Ishikawa (cell line): ENCODE measurements around the gene HECTD2.

ENCODE experiments used
- CEBPB ChIP-seq: IDR thresholded peaks from 2 replicates; pipeline ENCODE4 v1.6.1; 2012
- CREB1 ChIP-seq: IDR thresholded peaks from 2 replicates; pipeline ENCODE4 v1.6.1; 2012; ENCODE audit warnings: low read depth
- EGR1 ChIP-seq: IDR thresholded peaks from 2 replicates; pipeline ENCODE4 v1.6.1; 2012
- EP300 ChIP-seq: IDR thresholded peaks from 2 replicates; pipeline ENCODE4 v1.6.1; 2012; ENCODE audit warnings: borderline replicate concordance
- FOXM1 ChIP-seq: IDR thresholded peaks from 2 replicates; pipeline ENCODE4 v1.6.1; 2012; ENCODE audit warnings: low read depth, borderline replicate concordance
- MAX ChIP-seq: IDR thresholded peaks from 2 replicates; pipeline ENCODE4 v1.6.1; 2012
- NFIC ChIP-seq: IDR thresholded peaks from 2 replicates; pipeline ENCODE4 v1.6.1; 2012
- RAD21 ChIP-seq: IDR thresholded peaks from 2 replicates; pipeline ENCODE4 v1.6.1; 2012; ENCODE audit warnings: low read depth
- REST ChIP-seq: IDR thresholded peaks from 2 replicates; pipeline ENCODE4 v1.6.1; 2012; ENCODE audit warnings: low read depth, mild to moderate bottlenecking
- TAF1 ChIP-seq: IDR thresholded peaks from 2 replicates; pipeline ENCODE4 v1.6.1; 2012; ENCODE audit warnings: low read depth, mild to moderate bottlenecking
- TCF12 ChIP-seq: IDR thresholded peaks from 2 replicates; pipeline ENCODE4 v1.6.1; 2012; ENCODE audit warnings: low read depth
- TEAD4 ChIP-seq: IDR thresholded peaks from 2 replicates; pipeline ENCODE4 v1.6.1; 2012
- YY1 ChIP-seq: IDR thresholded peaks from 2 replicates; pipeline ENCODE4 v1.6.1; 2012; ENCODE audit warnings: low read depth
- ZBTB7A ChIP-seq: IDR thresholded peaks from 2 replicates; pipeline ENCODE4 v1.6.1; 2012; ENCODE audit warnings: low read depth
- TF ChIP-seq, protein P1 (sequence below): IDR thresholded peaks from 2 replicates; pipeline ENCODE4 v1.6.1; 2012

Gene HECTD2

GRCh38 chr10:91409069-91409868 lies 875 bp upstream of the HECTD2 start:
- peak; percentile 53; the same call in 1 of the 2 replicates for TF ChIP-seq ZBTB7A
- no peak; the same call in 1 of the 2 replicates for TF ChIP-seq EP300
- TF ChIP-seq NFIC: peak; percentile 63
- TF ChIP-seq TEAD4: 0 out of 2 replicates have a peak, but pooled peaks have one; percentile 10
- no peak for TF ChIP-seq YY1
- TF ChIP-seq TAF1: peak; percentile 93
- no peak for TF ChIP-seq EGR1
- TF ChIP-seq MAX: no peak; the same call in none of the 2 replicates
- TF ChIP-seq TCF12: 0 out of 2 replicates have a peak, but pooled peaks have one; percentile 4
- TF ChIP-seq FOXM1: peak; percentile 32; the same call in 1 of the 2 replicates

DNA sequence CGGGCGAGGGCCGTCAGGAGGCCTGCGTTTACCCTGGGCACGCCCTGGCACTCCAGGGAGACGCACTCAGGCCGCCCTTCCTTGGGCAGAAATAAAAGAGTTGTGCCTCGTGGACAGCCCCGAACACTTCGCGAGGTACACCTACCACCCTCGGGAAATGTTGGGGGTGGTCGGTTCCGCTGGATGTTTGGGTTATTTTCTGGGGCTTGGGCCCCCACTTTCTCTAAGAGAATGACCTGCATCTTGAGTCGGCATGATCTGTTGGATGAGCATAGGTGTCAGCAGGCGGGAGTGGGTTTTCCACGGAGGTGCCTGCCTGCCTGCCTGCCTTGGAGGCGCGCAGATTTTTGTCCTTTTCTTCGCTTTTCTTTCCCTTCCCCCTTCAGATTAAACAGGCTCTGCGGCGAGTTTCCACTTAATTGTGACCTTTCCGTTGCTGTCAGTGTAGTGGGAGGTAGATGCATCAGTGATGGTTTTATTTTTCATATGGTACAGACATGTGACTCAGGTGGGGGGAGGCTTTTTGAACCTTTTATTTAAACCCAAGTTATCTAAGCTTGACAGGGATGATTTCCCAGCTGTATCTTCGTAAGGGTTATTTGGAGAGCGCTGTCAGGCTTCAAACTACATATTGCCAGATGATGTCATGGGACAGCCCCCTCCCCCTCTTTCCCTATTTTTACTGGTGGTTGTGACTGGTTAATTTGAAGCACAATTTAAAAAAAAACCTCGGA lies 661 bp downstream of the HECTD2 start:
- TF ChIP-seq, protein P1, sequence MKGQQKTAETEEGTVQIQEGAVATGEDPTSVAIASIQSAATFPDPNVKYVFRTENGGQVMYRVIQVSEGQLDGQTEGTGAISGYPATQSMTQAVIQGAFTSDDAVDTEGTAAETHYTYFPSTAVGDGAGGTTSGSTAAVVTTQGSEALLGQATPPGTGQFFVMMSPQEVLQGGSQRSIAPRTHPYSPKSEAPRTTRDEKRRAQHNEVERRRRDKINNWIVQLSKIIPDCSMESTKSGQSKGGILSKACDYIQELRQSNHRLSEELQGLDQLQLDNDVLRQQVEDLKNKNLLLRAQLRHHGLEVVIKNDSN: peak; percentile 38
- TF ChIP-seq MAX: peak; percentile 38; the same call in 1 of the 2 replicates
- peak; percentile 52; the same call in 1 of the 2 replicates for TF ChIP-seq ZBTB7A
- no peak for TF ChIP-seq TCF12
- no peak for TF ChIP-seq CREB1

- TF ChIP-seq TAF1 (no peak), TEAD4 (no peak), YY1 (no peak), MAX (no peak)
Observed at GRCh38 chr10:91411621-91412020, 1.5 kb downstream of the HECTD2 start.

DNA sequence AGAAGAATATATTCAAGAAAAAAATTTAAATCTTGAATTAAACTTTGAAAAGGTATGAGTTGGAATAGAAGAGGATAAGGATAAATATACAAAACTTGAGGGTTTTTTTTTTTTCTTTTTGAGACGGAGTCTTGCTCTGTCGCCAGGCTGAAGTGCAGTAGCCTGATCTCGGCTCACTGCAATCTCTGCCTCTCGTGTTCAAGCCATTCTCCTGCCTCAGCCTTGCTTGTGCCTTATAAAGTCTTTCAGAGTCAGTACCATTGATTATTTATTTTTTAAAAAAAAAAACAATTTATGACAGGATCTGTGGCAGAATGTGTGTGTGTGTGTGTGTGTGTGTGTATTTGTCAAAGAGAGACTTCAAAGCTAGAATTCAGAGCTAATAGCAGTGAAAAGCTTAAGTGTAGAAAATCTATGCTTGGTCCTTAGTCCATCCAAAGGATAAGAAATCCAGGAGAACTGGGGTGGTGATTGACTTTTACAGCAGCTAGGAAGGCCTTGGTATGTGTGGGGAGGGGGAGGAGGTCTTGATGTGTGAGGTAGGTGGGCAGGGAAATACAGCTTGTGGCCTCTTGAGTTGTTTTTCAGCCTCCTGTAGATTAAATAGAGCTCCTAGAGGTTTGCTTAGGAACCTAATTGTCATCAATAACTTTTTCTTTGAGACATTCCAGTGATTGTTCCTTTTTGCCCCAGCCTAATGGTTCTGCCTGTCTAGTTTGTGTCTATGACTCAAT lies 2.4 kb downstream of the HECTD2 start:
- TF ChIP-seq, protein P1: no peak
- no peak for TF ChIP-seq RAD21
- no peak for TF ChIP-seq YY1
- no peak for TF ChIP-seq TEAD4
- TF ChIP-seq TCF12: no peak
- no peak for TF ChIP-seq CEBPB
- TF ChIP-seq NFIC: no peak
- TF ChIP-seq TAF1: no peak
- TF ChIP-seq ZBTB7A: no peak
- TF ChIP-seq FOXM1: no peak
- no peak for TF ChIP-seq EP300
- no peak for TF ChIP-seq EGR1
- TF ChIP-seq REST: no peak
- TF ChIP-seq MAX: no peak
- no peak for TF ChIP-seq CREB1

DNA sequence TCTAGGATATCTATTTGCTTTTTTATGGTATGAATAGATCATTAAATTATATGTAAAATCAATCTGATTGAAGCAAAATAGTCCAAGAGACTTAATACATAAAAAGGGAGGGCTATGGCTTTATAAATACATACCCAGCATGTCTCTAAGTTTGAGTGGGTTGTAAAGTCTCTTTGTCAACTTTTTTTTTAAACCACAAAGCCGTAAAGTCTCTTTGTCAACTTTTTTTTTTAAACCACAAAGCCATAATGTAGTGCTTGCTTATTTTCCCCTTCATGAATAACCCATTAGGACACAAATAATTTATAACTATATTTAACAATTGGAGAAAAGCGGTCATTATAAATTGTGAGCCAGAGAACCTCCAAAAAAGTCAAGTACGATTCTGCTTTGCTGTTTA lies 5.7 kb downstream of the HECTD2 start:
- no peak for TF ChIP-seq CREB1
- no peak for TF ChIP-seq REST
- TF ChIP-seq FOXM1: no peak
